Measurements from ENCODE around the gene PCDH11X.
"Not testable (repeated sequence)": the region's sequence is repeated elsewhere in the genome, so short reads cannot be mapped to it uniquely, and the experiment has no call there.

DNA sequence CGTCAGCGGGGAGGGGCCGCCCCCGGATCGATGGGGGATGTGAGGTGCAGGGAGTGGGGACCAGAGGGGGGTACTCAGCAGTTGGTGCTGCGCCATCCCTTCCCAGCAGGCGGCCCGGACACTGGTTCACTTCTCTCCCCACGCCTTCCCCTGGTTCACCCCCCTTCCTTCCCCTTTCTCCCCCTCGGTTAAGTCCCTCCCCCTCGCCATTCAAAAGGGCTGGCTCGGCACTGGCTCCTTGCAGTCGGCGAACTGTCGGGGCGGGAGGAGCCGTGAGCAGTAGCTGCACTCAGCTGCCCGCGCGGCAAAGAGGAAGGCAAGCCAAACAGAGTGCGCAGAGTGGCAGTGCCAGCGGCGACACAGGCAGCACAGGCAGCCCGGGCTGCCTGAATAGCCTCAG, at the start of gene PCDH11X:
- TF ChIP-seq CTCF, POLR2A (IDR thresholded peaks at IDR 0.05): not testable (repeated sequence)
